Suprapubic skin (tissue), 4 donors: ENCODE data around the gene DUOX2. TPM values are rescaled to one million over a fixed set of nuclear protein-coding genes. Genes with fewer than 3 reads are reported as not detected.

Experiments used
- DNase-seq, 2 donors: peaks; one replicate each; pipeline ENCODE4 v3.0.0-alpha.2; 2019; ENCODE audit warnings: low spot score in 2 of 2
- H3K27ac ChIP-seq: fragments of 200-600 bp; sonication (generic); one replicate; pipeline ENCODE4 v1.5.1; 2019
- H3K27me3 ChIP-seq: fragments of 200-600 bp; sonication (generic); one replicate; pipeline ENCODE4 v1.5.1; 2019
- H3K36me3 ChIP-seq: fragments of 200-600 bp; sonication (generic); one replicate; pipeline ENCODE4 v1.5.1; 2019
- H3K4me1 ChIP-seq: fragments of 200-600 bp; sonication (generic); one replicate; pipeline ENCODE4 v1.5.1; 2019
- H3K4me3 ChIP-seq: fragments of 200-600 bp; sonication (generic); one replicate; pipeline ENCODE4 v1.5.1; 2019; ENCODE audit warnings: mild to moderate bottlenecking
- H3K9me3 ChIP-seq: fragments of 200-600 bp; sonication (generic); one replicate; pipeline ENCODE4 v1.5.1; 2019
- EP300 ChIP-seq: sonication (generic); formaldehyde crosslinking; IDR thresholded peaks from one replicate; pipeline ENCODE4 v1.6.1; 2017; ENCODE audit warnings: antibody characterized with exemption
- POLR2A ChIP-seq, 2 donors: fragments of 450-650 bp; IDR thresholded peaks; one replicate each; pipeline ENCODE4 v1.6.1; 2017; ENCODE audit warnings: antibody characterized with exemption in 2 of 2, mild to moderate bottlenecking in 2 of 2, moderate library complexity in 2 of 2
- POLR2AphosphoS5 ChIP-seq, 3 donors: sonication (generic); formaldehyde crosslinking; IDR thresholded peaks; one replicate each; pipeline ENCODE4 v1.6.1; 2017; ENCODE audit warnings: antibody characterized with exemption in 3 of 3
- WGBS: methylation state at CpG from one replicate; pipeline ENCODE4 v1.1.5; 2018; 5-methylcytosine and 5-hydroxymethylcytosine counted together
- total RNA-seq, 4 donors: library from RNA; depleted of rRNA; stranded (reverse); fragments of >200 nt; gene quantifications; one replicate each; pipeline ENCODE4 v1.1.0, GENCODE V29; 2016
- TF ChIP-seq, protein P1 (sequence below), 2 donors: fragments of 200-600 bp in 1 of 2; fragments of 450-650 bp in 1 of 2; sonication (generic) in 1 of 2; IDR thresholded peaks; one replicate each; pipeline ENCODE4 v1.5.1; 2016 to 2019; ENCODE audit warnings: antibody characterized with exemption in 2 of 2, mild to moderate bottlenecking in 1 of 2, moderate library complexity in 1 of 2

DUOX2 gene
- total RNA-seq, 4 donors from 2014 or later = 2.3 to 32.6 (median 6.9) TPM

DNA sequence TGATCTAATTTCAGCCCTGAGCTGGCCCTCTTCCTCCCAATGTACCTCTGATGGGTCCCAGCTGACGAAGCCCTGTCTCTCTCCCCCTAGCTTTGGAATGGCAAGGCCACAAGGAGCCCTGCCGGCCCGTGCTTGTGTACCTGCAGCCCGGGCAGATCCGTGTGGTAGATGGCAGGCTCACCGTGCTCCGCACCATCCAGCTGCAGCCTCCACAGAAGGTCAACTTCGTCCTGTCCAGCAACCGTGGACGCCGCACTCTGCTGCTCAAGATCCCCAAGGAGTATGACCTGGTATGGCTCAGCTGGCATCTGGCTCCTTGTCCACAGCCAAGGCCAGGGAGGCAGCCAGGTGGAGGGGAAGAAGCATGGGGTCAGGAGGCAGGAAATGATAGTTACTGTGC, 30.0 kb upstream of the DUOX2 start:
- no peak overlapping the region for H3K27ac ChIP-seq
- TF ChIP-seq POLR2A (IDR thresholded peaks at IDR 0.05) (no peak), EP300 (no peak), POLR2AphosphoS5 (IDR thresholded peaks at IDR 0.05) (no peak)
- TF ChIP-seq, protein P1, sequence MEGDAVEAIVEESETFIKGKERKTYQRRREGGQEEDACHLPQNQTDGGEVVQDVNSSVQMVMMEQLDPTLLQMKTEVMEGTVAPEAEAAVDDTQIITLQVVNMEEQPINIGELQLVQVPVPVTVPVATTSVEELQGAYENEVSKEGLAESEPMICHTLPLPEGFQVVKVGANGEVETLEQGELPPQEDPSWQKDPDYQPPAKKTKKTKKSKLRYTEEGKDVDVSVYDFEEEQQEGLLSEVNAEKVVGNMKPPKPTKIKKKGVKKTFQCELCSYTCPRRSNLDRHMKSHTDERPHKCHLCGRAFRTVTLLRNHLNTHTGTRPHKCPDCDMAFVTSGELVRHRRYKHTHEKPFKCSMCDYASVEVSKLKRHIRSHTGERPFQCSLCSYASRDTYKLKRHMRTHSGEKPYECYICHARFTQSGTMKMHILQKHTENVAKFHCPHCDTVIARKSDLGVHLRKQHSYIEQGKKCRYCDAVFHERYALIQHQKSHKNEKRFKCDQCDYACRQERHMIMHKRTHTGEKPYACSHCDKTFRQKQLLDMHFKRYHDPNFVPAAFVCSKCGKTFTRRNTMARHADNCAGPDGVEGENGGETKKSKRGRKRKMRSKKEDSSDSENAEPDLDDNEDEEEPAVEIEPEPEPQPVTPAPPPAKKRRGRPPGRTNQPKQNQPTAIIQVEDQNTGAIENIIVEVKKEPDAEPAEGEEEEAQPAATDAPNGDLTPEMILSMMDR (IDR thresholded peaks at IDR 0.05) = no peak
- H3K4me3 ChIP-seq = no peak overlapping the region
- WGBS = 73% methylated on average over 4 of the region's 11 CpGs
- peaks cover 37% of the 10 kb centered on the region for H3K36me3 ChIP-seq
- no peaks in the 10 kb centered on the region for H3K27me3 ChIP-seq
- no peaks in the 10 kb centered on the region for H3K9me3 ChIP-seq
- DNase-seq = no peak
- peaks cover 14% of the 10 kb centered on the region for H3K4me1 ChIP-seq

DNA sequence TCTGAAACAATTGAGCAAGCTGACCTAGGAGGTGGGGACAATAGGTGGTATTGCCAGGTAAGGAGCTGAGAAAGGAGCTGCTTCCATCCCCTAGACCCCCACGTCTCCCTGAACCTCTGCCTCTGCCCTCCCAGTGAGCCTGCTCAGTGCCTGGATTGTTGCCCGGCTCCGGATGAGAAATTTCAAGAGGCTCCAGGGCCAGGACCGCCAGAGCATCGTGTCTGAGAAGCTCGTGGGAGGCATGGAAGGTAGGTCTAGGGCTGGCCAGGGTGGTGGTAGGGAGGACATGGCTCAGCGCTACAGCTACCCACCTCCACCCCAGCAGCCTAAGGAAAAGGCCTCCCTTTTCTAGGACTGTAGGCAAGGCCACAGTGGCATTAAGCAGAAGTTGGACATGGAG, 29.1 kb upstream of the DUOX2 start:
- peaks cover 43% of the 10 kb centered on the region for H3K36me3 ChIP-seq
- no peak for DNase-seq
- no peaks in the 10 kb centered on the region for H3K9me3 ChIP-seq
- WGBS = 75% methylated on average over 7 of the region's 7 CpGs
- no peaks in the 10 kb centered on the region for H3K27me3 ChIP-seq
- peaks cover 14% of the 10 kb centered on the region for H3K4me1 ChIP-seq
- no peak overlapping the region for H3K4me3 ChIP-seq
- no peak overlapping the region for H3K27ac ChIP-seq
- TF ChIP-seq POLR2AphosphoS5 (IDR thresholded peaks at IDR 0.05) (no peak), EP300 (no peak), POLR2A (IDR thresholded peaks at IDR 0.05) (no peak)
- TF ChIP-seq, protein P1 (IDR thresholded peaks at IDR 0.05) = no peak

DNA sequence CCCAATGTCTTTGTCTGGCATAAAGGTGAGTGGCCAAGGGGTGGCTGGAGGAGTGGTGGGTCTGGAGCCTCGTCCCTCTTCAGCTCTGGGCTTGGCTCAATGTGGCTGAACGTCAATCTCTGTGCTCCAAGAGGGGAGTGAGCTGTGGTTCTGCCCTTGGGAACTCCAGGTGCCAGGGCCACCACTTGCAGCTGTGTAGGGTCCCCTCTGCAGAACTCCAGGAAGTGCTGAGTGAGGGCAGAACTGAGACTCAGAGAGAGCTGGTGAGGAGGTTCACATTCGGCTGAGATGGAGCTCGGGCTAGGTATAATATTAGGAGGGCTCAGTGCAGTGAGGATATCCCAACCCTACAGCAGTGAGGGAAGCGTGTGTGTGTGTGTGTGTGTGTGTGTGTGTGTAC, 27.4 kb upstream of the DUOX2 start:
- no peak overlapping the region for H3K27ac ChIP-seq
- DNase-seq = no peak
- H3K4me3 ChIP-seq = no peak overlapping the region
- peaks cover 7% of the 10 kb centered on the region for H3K4me1 ChIP-seq
- no peaks in the 10 kb centered on the region for H3K9me3 ChIP-seq
- no peaks in the 10 kb centered on the region for H3K27me3 ChIP-seq
- peaks cover 47% of the 10 kb centered on the region for H3K36me3 ChIP-seq
- 83% methylated on average over 5 of the region's 5 CpGs for WGBS
- no peak for TF ChIP-seq POLR2AphosphoS5 (IDR thresholded peaks at IDR 0.05)
- TF ChIP-seq EP300 = no peak
- TF ChIP-seq, protein P1 (IDR thresholded peaks at IDR 0.05) = no peak

DNA sequence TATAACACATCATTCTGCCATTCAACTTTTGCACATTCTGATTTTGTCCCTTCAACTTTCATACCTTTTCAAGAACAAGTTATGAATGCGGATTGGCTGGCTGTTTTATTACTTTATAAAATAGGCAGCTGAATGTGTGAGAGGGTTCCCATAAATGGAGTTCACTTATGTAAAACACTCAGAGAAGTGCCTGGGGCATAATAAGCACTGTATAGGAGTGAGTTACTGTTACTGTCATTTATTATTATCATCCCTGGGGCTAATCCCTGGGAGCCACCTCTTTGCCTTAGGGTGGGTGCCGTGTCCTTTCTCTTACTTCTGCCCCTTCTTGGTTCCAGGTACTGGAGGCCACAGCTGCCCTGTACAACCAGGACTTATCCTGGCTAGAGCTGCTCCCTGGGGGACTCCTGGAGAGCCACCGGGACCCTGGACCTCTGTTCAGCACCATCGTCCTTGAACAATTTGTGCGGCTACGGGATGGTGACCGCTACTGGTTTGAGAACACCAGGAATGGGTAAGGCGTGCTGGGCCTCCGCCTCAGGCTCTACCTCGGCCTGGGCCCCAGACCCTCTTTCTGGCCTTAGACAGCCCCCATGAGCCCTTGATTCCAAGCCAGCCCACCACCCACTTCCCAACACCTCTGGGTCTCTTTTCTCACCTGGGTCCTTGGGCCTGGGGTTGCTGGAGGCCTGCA, 26.7 kb upstream of the DUOX2 start:
- Histone ChIP-seq H3K9me3 (no peaks in the 10 kb centered on the region), H3K4me3 (no peak overlapping the region), H3K4me1 (peaks cover under 1% of the 10 kb centered on the region), H3K27ac (no peak overlapping the region), H3K27me3 (no peaks in the 10 kb centered on the region), H3K36me3 (peaks cover 47% of the 10 kb centered on the region)
- TF ChIP-seq EP300 (no peak), POLR2A (IDR thresholded peaks at IDR 0.05) (no peak), POLR2AphosphoS5 (IDR thresholded peaks at IDR 0.05) (no peak)
- TF ChIP-seq, protein P1 (IDR thresholded peaks at IDR 0.05) = no peak
- no peak for DNase-seq
- WGBS = 94% methylated on average over 10 of the region's 10 CpGs

DNA sequence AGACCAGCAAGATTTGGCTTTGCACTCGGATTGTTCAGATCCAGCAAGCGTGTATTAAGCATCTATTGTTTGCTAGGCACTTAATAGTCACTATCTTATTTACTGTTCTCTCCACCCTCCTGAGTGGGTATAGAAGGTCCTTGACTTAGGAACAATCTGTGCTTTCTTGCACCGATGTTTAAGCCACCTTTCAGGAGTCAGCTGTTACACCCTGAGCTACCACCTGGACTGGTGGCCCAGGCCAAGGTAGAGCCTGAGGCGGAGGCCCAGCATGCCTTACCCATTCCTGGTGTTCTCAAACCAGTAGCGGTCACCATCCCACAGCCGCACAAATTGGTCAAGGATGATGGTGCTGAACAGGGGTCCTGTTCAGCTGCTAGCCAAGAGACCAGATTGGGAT, 25.8 kb upstream of the DUOX2 start:
- Histone ChIP-seq H3K27ac (no peak overlapping the region), H3K4me3 (no peak overlapping the region), H3K36me3 (peaks cover 47% of the 10 kb centered on the region), H3K27me3 (peaks cover 5% of the 10 kb centered on the region), H3K4me1 (peaks cover 7% of the 10 kb centered on the region), H3K9me3 (no peaks in the 10 kb centered on the region)
- WGBS = 90% methylated on average over 6 of the region's 6 CpGs
- DNase-seq = no peak
- TF ChIP-seq POLR2AphosphoS5 (IDR thresholded peaks at IDR 0.05) (no peak), EP300 (no peak), POLR2A (IDR thresholded peaks at IDR 0.05) (no peak)
- TF ChIP-seq, protein P1 (IDR thresholded peaks at IDR 0.05) = no peak
